HAP-1 (cell line): Measurements from ENCODE around the gene ACAA1.
"Not testable (repeated sequence)": the region's sequence is repeated elsewhere in the genome, so short reads cannot be mapped to it uniquely, and the experiment has no call there.

Experiments
- DNase-seq, 2 experiments: peaks; one replicate each; pipeline ENCODE4 v3.0.0-alpha.2; 2016 to 2020; ENCODE audit warnings: low spot score in 2 of 2
- H3K27me3 ChIP-seq: fragments of 250-450 bp; sonication (Bioruptor Pico); 2 replicates; pipeline ENCODE4 v1.5.1; 2020; ENCODE audit warnings: low read depth, mild to moderate bottlenecking, moderate library complexity
- H3K36me3 ChIP-seq: fragments of 250-450 bp; sonication (Bioruptor Pico); replicated peaks from 2 replicates; pipeline ENCODE4 v1.5.1; 2020; ENCODE audit warnings: mild to moderate bottlenecking
- H3K4me1 ChIP-seq: fragments of 250-450 bp; sonication (Bioruptor Pico); 2 replicates; pipeline ENCODE4 v1.5.1; 2020; ENCODE audit warnings: mild to moderate bottlenecking
- H3K4me3 ChIP-seq: fragments of 250-450 bp; sonication (Bioruptor Pico); 2 replicates; pipeline ENCODE4 v1.5.1; 2020; ENCODE audit warnings: mild to moderate bottlenecking, moderate library complexity
- H3K9me3 ChIP-seq: fragments of 250-450 bp; sonication (Bioruptor Pico); 2 replicates; pipeline ENCODE4 v1.5.1; 2020; ENCODE audit warnings: mild to moderate bottlenecking, moderate library complexity
- in situ Hi-C: fragments of 300-500 bp; cut with MboI; formaldehyde crosslinking; loops from 3 replicates; pipeline ENCODE4 v1.14.3; 2020; ENCODE audit warnings: low sequenced_read_pairs, inconsistent platforms, mixed read lengths

Gene ACAA1

DNA sequence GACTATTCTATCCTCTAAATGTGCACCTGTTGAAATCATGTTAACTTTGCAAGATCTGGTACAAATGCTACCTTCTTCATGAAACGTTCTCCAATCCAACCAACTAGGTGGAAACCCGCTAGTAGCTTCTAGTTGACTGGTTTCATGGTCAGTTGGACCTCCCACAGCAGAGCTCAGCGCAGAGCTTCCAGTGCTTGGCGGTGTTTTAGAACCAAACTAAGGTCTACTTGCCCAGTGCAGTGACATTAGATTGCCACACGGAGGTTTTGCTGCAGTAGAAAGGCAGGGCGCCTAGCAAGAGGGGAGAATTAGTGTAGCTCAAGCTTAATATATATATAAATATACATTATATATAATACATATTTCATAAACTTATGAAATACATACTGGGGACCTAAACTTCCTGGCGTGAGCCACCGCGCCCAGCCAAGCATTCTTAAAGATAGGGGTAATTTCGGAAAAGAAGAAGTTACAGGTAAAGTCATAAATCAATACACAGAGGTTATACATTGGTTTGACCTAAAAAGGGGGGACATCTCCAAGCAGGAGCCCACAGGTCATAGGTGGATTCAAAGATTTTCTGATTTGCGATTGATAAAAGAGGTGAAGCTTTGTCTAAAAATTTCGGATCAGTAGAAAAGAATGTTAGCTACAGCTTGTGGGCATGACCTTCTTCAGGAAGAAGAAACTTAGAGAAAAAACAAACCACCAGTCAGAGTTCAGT is 26.4 kb upstream of the ACAA1 start:
- no peaks in the 10 kb centered on the region for H3K9me3 ChIP-seq
- H3K36me3 ChIP-seq = no peaks in the 10 kb centered on the region
- DNase-seq = no peak
- H3K4me1 ChIP-seq = peaks cover 15% of the 10 kb centered on the region
- no peaks in the 10 kb centered on the region for H3K27me3 ChIP-seq
- in situ Hi-C loops = no loop called here
- H3K4me3 ChIP-seq = no peak overlapping the region

- DNase-seq, H3K36me3 ChIP-seq, H3K4me1 ChIP-seq, H3K27me3 ChIP-seq, H3K4me3 ChIP-seq, H3K9me3 ChIP-seq, in situ Hi-C loops: not testable (repeated sequence)
Observed at GRCh38 chr3:38160704-38161103, 23.8 kb upstream of the ACAA1 start.

DNA sequence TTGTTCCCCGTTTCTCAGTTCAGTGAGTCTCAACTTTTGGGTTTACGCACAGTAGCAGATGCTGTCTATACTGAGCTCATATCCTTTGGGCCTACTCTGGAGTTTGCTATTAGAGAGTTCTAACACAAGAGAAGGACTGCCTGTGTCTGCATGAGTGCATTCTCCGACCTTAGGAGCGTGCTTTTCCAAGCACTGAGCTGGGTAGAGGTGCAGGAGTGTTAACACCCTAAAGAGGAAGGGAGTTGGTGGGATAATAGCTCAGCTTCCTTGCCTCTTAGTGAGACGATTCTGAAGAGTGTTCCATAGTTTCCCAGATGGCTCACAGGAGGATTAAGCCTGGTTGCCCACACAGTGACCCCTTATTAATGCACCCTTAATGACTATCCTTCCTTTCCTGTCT is 21.5 kb upstream of the ACAA1 start:
- Histone ChIP-seq H3K4me1 (no peaks in the 10 kb centered on the region), H3K9me3 (no peaks in the 10 kb centered on the region), H3K27me3 (no peaks in the 10 kb centered on the region), H3K36me3 (no peaks in the 10 kb centered on the region), H3K4me3 (no peak overlapping the region)
- no peak for DNase-seq
- in situ Hi-C loops = no loop called here

DNA sequence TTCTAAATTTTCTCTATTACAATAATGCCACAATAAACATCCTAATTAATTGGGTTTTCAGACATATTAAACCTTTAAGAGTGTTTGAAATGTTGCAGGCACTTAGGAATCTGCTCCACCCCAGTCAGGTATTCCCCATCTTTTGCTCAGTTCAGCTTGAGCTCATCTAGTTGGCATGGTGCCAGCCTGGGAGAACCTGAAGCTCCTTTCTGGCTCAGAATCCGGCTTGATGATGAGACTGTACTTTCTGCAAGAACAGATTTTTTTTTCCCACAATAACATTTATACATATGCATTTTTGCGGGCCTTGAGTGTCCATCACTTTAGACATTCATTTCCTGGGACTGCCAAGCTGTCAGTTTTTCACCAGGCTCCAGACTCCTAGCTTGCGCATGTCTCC is 20.7 kb upstream of the ACAA1 start:
- Histone ChIP-seq H3K9me3 (no peaks in the 10 kb centered on the region), H3K27me3 (no peaks in the 10 kb centered on the region), H3K36me3 (no peaks in the 10 kb centered on the region), H3K4me1 (no peaks in the 10 kb centered on the region), H3K4me3 (no peak overlapping the region)
- in situ Hi-C loops = no loop called here
- DNase-seq = no peak

- no peak overlapping the region for H3K4me3 ChIP-seq
- no peaks in the 10 kb centered on the region for H3K9me3 ChIP-seq
- in situ Hi-C loops = no loop called here
- H3K4me1 ChIP-seq = no peaks in the 10 kb centered on the region
- H3K36me3 ChIP-seq = no peaks in the 10 kb centered on the region
- no peak for DNase-seq
- no peaks in the 10 kb centered on the region for H3K27me3 ChIP-seq
Observed at GRCh38 chr3:38157117-38157516, 20.2 kb upstream of the ACAA1 start.

DNA sequence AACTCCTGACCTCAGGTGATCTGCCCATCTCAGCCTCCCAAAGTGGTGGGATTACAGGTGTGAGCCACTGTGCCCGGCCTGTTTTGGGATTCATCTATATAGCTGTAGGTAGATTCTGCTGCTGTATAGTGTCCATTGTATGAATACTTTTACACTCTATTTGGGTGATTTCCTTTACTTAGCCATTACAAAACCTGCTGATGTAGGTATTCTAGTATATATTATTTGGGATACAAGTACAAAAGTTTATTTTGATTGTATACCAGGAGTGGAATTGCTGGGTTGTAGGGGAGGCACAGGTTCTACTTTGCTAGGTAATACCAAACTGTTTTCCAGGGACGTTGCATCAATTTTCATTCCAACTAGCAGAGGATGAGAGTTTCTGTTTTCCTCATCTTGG is 18.9 kb upstream of the ACAA1 start:
- Histone ChIP-seq H3K36me3 (no peaks in the 10 kb centered on the region), H3K4me3 (no peak overlapping the region), H3K4me1 (no peaks in the 10 kb centered on the region), H3K9me3 (no peaks in the 10 kb centered on the region), H3K27me3 (no peaks in the 10 kb centered on the region)
- in situ Hi-C loops = no loop called here
- no peak for DNase-seq

- no peaks in the 10 kb centered on the region for H3K4me1 ChIP-seq
- H3K36me3 ChIP-seq = no peaks in the 10 kb centered on the region
Observed at GRCh38 chr3:38154625-38155255, 17.8 kb upstream of the ACAA1 start.

DNA sequence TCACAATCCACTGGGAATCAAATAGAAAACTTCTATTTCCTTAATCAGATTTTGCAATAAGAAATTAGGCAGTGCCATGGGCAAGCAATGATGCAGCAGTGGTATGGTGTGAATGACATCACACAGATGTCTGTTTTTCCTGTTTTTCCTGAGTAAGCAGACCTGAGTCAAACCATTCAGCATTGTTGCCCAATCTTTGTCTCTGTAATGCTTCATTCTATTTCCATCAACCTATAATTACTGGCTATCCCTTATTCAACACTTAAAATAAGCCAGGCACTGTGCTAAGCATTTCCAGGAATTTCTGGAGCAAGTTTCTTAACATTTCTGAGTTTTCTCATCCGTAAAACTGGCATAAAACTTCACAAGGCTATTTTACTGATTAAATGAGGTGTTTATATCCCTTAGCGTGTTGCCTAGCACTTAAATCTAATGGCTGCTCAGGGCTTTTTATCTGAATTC is 17.1 kb upstream of the ACAA1 start:
- in situ Hi-C loops = no loop called here
- no peaks in the 10 kb centered on the region for H3K36me3 ChIP-seq

More at GRCh38 chr3:38154625-38155255, 17.8 kb upstream of the ACAA1 start:
- Histone ChIP-seq H3K27me3 (no peaks in the 10 kb centered on the region), H3K4me3 (no peak overlapping the region), H3K9me3 (no peaks in the 10 kb centered on the region)
- in situ Hi-C loops = no loop called here
- no peak for DNase-seq

GRCh38 chr3:38153221-38153620 is 16.3 kb upstream of the ACAA1 start:
- Histone ChIP-seq H3K27me3 (no peaks in the 10 kb centered on the region), H3K36me3 (no peaks in the 10 kb centered on the region), H3K9me3 (no peaks in the 10 kb centered on the region), H3K4me1 (no peaks in the 10 kb centered on the region), H3K4me3 (no peak overlapping the region)
- no peak for DNase-seq
- in situ Hi-C loops = no loop called here

More for the DNA sequence above, 17.1 kb upstream of the ACAA1 start:
- DNase-seq = no peak
- H3K4me3 ChIP-seq = no peak overlapping the region
- H3K27me3 ChIP-seq = no peaks in the 10 kb centered on the region
- no peaks in the 10 kb centered on the region for H3K4me1 ChIP-seq
- no peaks in the 10 kb centered on the region for H3K9me3 ChIP-seq

DNA sequence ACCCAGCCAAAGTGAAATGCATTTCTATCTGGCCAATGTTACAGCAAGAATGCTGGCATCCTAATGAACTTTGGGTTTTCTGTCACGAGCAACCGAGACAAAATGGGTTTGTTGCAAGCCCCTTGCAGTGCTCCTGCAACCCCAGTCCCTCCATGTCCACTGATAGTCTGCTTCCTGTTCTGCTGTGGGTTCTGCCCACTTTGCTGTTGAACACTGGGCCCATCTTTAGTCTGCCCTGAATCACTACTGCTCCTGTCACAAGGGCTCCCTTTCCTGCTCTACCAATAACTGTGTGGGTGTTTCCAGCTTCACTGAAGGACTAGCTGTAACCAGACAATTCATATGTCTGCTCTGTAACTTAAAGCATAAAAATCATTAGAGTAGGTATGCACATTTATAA is 15.7 kb upstream of the ACAA1 start:
- Histone ChIP-seq H3K27me3 (no peaks in the 10 kb centered on the region), H3K4me3 (no peak overlapping the region), H3K4me1 (no peaks in the 10 kb centered on the region), H3K36me3 (no peaks in the 10 kb centered on the region), H3K9me3 (no peaks in the 10 kb centered on the region)
- in situ Hi-C loops = no loop called here
- DNase-seq = no peak

GRCh38 chr3:38151667-38152265 is 14.8 kb upstream of the ACAA1 start:
- in situ Hi-C loops = no loop called here
- no peaks in the 10 kb centered on the region for H3K27me3 ChIP-seq
- no peak for DNase-seq
- H3K36me3 ChIP-seq = no peaks in the 10 kb centered on the region
- no peaks in the 10 kb centered on the region for H3K4me1 ChIP-seq
- no peak overlapping the region for H3K4me3 ChIP-seq
- H3K9me3 ChIP-seq = no peaks in the 10 kb centered on the region; the same call in 1 of the 2 replicates

- no peak for DNase-seq
- Histone ChIP-seq H3K9me3 (peaks cover 3% of the 10 kb centered on the region; the same call in 1 of the 2 replicates), H3K4me1 (no peaks in the 10 kb centered on the region), H3K27me3 (no peaks in the 10 kb centered on the region), H3K4me3 (no peak overlapping the region), H3K36me3 (no peaks in the 10 kb centered on the region)
- in situ Hi-C loops = no loop called here
Observed at GRCh38 chr3:38150780-38151528, 14.0 kb upstream of the ACAA1 start.

DNA sequence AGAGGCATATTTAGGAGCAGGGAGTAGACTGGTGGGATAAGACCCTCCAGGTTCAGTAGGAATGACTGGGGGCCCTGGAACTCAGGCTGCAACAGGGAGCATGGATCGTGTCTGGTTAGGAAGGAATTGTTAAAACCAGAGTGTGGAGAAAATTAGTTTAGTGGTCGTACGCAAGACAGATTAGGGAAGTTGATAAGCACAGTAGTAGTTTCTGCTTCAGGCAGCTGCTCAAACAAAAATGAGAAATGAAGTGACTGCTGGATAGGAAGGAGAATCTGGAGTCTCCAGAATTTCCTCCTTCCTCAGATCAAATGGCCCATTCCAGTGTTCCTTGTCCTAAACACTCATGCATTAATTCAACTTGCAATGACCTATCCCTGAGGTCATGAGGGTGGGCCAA is 12.8 kb upstream of the ACAA1 start:
- Histone ChIP-seq H3K4me3 (no peak overlapping the region), H3K36me3 (no peaks in the 10 kb centered on the region), H3K4me1 (no peaks in the 10 kb centered on the region), H3K9me3 (peaks cover 3% of the 10 kb centered on the region; the same call in 1 of the 2 replicates), H3K27me3 (no peaks in the 10 kb centered on the region)
- no peak for DNase-seq
- in situ Hi-C loops = no loop called here
